ENCODE data around the gene PLK5.
"Not testable (repeated sequence)": the region's sequence is repeated elsewhere in the genome, so short reads cannot be mapped to it uniquely, and the experiment has no call there.

DNA sequence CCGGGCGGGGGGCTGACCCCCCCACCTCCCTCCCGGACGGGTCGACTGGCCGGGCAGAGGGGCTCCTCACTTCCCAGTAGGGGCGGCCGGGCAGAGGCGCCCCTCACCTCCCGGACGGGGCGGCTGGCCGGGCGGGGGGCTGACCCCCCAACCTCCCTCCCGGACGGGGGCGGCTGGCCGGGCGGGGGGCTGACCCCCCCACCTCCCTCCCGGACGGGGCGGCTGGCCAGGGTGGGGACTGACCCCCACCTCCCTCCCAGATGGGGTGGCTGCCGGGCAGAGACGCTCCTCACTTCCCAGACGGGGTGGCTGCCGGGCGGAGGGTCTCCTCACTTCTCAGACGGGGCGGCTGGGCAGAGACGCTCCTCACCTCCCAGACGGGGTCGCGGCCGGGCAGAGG lies 24.6 kb upstream of the PLK5 start:
- TF ChIP-seq, protein P1, sequence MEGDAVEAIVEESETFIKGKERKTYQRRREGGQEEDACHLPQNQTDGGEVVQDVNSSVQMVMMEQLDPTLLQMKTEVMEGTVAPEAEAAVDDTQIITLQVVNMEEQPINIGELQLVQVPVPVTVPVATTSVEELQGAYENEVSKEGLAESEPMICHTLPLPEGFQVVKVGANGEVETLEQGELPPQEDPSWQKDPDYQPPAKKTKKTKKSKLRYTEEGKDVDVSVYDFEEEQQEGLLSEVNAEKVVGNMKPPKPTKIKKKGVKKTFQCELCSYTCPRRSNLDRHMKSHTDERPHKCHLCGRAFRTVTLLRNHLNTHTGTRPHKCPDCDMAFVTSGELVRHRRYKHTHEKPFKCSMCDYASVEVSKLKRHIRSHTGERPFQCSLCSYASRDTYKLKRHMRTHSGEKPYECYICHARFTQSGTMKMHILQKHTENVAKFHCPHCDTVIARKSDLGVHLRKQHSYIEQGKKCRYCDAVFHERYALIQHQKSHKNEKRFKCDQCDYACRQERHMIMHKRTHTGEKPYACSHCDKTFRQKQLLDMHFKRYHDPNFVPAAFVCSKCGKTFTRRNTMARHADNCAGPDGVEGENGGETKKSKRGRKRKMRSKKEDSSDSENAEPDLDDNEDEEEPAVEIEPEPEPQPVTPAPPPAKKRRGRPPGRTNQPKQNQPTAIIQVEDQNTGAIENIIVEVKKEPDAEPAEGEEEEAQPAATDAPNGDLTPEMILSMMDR (conservative IDR thresholded peaks at IDR 0.05; ENCODE audit: low read depth in 2 of 2) = not testable (repeated sequence)
- TF ChIP-seq JUNB (IDR thresholded peaks at IDR 0.05; ENCODE audit: unreplicated experiment); EZH2 (IDR thresholded peaks at IDR 0.05; ENCODE audit: low read depth, unreplicated experiment): not testable (repeated sequence)

Data from GM23338 (cell line).